Activated T-cell treated with anti-CD3 and anti-CD28 coated beads, Interleukin-2, amount 50 U/mL, for 72 hours (primary cell): ENCODE results near the gene KRTAP16-1. TPM values are rescaled to one million over a fixed set of nuclear protein-coding genes. Genes with fewer than 3 reads are reported as not detected.
A peak's percentile ranks its signal among the peaks of the same experiment; 100 is the strongest.
"Not testable (repeated sequence)": the region's sequence is repeated elsewhere in the genome, so short reads cannot be mapped to it uniquely, and the experiment has no call there.

Experiments
- ATAC-seq, 2 donors: fragments of 150-1000 bp; cut with Tn5 transposase; replicated peaks in 1 of 2; 2 replicates each; pipeline ENCODE4 v1.10.0; 2021; ENCODE audit warnings: moderate library complexity in 2 of 2, mild to moderate bottlenecking in 1 of 2
- DNase-seq, 2 donors: peaks; one replicate each; pipeline ENCODE4 v3.0.0; 2021 to 2022; ENCODE audit warnings: mixed read lengths in 1 of 2
- H3K27ac Mint-ChIP-seq: one replicate; pipeline ENCODE4 v1.8.0; 2022; ENCODE audit warnings: mild to moderate bottlenecking, moderate library complexity, mixed read lengths
- H3K27me3 Mint-ChIP-seq: one replicate; pipeline ENCODE4 v1.8.0; 2022; ENCODE audit warnings: low read depth, mixed read lengths
- H3K36me3 Mint-ChIP-seq, 2 donors: one replicate each; pipeline ENCODE4 v1.8.0; 2022; ENCODE audit warnings: mixed read lengths in 2 of 2, mild to moderate bottlenecking in 1 of 2; ENCODE audit not compliant: insufficient read depth in 2 of 2
- H3K4me1 Mint-ChIP-seq: one replicate; pipeline ENCODE4 v1.8.0; 2022; ENCODE audit warnings: low read depth, mixed read lengths
- H3K4me3 Mint-ChIP-seq, 2 donors: one replicate each; pipeline ENCODE4 v1.8.0; 2022; ENCODE audit warnings: mild to moderate bottlenecking in 2 of 2, mixed read lengths in 2 of 2, moderate library complexity in 2 of 2
- H3K9me3 Mint-ChIP-seq, 2 donors: one replicate each; pipeline ENCODE4 v1.8.0; 2022; ENCODE audit warnings: mixed read lengths in 2 of 2
- total RNA-seq, 2 donors: library from RNA; stranded (reverse); gene quantifications; one replicate each; pipeline ENCODE4 v1.2.3, GENCODE V29; 2022

Gene KRTAP16-1, protein sequence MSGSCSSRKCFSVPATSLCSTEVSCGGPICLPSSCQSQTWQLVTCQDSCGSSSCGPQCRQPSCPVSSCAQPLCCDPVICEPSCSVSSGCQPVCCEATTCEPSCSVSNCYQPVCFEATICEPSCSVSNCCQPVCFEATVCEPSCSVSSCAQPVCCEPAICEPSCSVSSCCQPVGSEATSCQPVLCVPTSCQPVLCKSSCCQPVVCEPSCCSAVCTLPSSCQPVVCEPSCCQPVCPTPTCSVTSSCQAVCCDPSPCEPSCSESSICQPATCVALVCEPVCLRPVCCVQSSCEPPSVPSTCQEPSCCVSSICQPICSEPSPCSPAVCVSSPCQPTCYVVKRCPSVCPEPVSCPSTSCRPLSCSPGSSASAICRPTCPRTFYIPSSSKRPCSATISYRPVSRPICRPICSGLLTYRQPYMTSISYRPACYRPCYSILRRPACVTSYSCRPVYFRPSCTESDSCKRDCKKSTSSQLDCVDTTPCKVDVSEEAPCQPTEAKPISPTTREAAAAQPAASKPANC
- not detected for total RNA-seq

DNA sequence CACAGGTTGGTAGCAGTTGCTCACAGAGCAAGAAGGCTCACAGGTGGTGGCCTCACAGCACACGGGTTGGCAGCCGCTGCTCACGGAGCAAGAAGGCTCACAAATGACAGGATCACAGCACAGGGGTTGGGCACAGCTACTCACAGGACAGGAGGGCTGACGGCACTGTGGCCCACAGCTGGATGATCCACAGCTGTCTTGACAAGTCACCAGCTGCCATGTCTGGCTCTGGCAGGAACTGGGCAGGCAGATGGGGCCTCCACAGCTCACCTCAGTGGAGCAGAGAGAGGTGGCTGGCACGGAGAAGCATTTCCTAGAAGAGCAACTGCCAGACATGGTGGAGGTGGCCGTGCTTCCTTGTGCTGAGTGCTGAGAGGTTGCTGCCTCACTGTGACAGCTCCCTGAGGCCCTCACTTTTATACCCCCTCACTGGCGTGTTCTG is at the start of gene KRTAP16-1:
TSS of gene KRTAP16-1 (minus strand) at position 392 of the 442 bp plus-strand sequence. CDS start at position 336, 56 bp downstream.
- Mint-ChIP-seq H3K9me3 (no peaks in the 10 kb centered on the region), H3K36me3 (no peaks in the 10 kb centered on the region), H3K27ac (peak within 1 kb of the TSS; percentile 79), H3K27me3 (no peaks in the 10 kb centered on the region), H3K4me1 (peaks cover 42% of the 10 kb centered on the region), H3K4me3 (peak within 1 kb of the TSS; percentile 76 to 80)
- peak; percentile 38 to 44 for DNase-seq
- ATAC-seq: peak; percentile 64 to 68

DNA sequence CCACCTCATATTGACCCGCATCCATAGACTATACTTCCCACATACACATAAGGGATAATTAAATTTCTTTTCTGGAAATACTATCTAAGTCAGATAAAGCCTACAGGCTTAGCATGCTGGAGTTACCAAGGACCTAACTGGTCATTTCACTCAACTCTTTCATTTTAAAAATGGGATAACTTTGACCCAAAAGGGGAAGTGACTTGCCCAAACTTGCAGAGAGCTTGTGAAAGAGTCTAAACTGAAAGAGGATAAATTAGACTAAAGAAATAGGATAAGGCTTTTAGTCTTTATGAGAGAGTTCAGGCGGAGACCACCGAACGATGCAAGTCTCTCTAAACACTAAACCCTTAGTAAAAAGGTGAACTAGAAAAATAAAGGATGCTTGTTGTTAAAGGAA is 45.4 kb upstream of the KRTAP16-1 start:
- Mint-ChIP-seq H3K9me3 (peaks cover 0 to 4% of the 10 kb centered on the region in 2 donors), H3K4me1 (peaks cover 6% of the 10 kb centered on the region), H3K4me3 (no peak overlapping the region), H3K27ac (no peak overlapping the region), H3K27me3 (no peaks in the 10 kb centered on the region), H3K36me3 (peaks cover 0 to 3% of the 10 kb centered on the region in 2 donors)
- DNase-seq (no peak), ATAC-seq (no peak)

DNA sequence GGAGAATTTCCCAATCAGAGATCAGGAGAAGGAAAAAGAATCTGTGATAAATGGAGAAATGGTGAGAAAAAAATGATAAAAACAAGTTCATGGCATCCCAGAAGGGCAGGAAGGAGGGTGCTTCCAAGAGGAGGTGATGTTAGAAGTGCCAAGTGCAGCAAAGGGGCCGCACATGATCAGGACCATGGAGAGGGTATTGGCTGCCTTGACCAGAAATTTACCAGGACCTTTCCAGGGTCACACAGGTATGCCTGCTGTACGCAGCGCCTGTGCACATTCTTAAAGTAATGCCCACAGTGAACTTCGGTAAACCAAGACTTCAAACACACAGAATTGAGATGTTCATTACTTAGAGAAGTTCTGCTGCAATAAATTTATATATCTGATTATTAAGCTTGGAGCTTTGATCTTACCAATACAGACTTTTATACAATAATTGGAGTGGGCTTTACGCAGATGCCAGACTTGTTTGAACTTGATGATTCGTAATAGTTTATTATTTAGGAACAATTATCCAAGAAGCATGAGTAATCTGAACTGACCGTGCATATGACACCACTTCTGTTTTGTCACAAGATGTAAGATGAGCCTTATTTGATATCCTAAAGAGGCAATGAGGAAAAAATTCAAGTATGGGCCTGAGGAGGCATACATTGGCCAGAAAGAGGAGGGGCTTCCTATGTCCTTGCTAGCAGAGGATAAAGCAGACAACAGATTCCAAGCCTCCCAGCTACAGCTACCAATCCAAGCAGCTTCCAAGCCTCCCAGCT is 43.7 kb upstream of the KRTAP16-1 start:
- Mint-ChIP-seq H3K4me3 (no peak overlapping the region), H3K4me1 (peaks cover 6% of the 10 kb centered on the region), H3K36me3 (peaks cover 0 to 3% of the 10 kb centered on the region in 2 donors), H3K9me3 (peaks cover 0 to 4% of the 10 kb centered on the region in 2 donors), H3K27ac (no peak overlapping the region), H3K27me3 (no peaks in the 10 kb centered on the region)
- ATAC-seq (no peak), DNase-seq (no peak)

DNA sequence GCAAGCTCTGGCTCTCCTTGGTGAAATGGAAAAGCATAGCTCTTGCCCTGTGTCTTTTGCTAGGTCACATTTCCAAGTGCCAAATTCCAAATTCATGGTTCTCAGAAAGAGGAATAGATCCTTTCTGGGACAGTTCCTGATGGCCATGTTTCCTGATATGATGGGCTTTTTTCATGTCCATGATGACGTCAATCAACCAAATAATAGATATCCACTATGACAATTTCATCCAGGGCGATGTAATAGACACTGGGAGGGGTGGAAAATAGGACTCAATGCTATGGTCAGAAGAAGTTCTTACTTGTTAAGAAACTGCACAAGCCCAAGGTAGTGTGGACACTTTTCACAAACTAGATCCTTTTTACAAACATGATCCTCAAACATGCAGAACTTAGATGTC is 42.1 kb upstream of the KRTAP16-1 start:
- Mint-ChIP-seq H3K27ac (no peak overlapping the region), H3K36me3 (peaks cover 0 to 1% of the 10 kb centered on the region in 2 donors)

GRCh38 chr17:41350381-41350878 is 41.3 kb upstream of the KRTAP16-1 start, which contains the start of gene KRT33A:
TSS of gene KRT33A (minus strand) at chr17:41350828. CDS start at chr17:41350767, 61 bp downstream.
- not testable (repeated sequence) for H3K4me3 Mint-ChIP-seq, H3K36me3 Mint-ChIP-seq, ATAC-seq, H3K27me3 Mint-ChIP-seq, DNase-seq, H3K9me3 Mint-ChIP-seq, H3K27ac Mint-ChIP-seq, H3K4me1 Mint-ChIP-seq

More for the DNA sequence above, 42.1 kb upstream of the KRTAP16-1 start:
- ATAC-seq (no peak), DNase-seq (no peak)
- Mint-ChIP-seq H3K4me1 (peaks cover 6% of the 10 kb centered on the region), H3K27me3 (no peaks in the 10 kb centered on the region), H3K4me3 (no peak overlapping the region), H3K9me3 (peaks cover 0 to 2% of the 10 kb centered on the region in 2 donors)

- ATAC-seq: no peak
These were observed 39.0 kb upstream of the KRTAP16-1 start for GRCh38 chr17:41347869-41348760.

GRCh38 chr17:41346421-41346820 is 37.3 kb upstream of the KRTAP16-1 start:
- peaks cover 19% of the 10 kb centered on the region for H3K4me1 Mint-ChIP-seq
- peaks cover 7 to 11% of the 10 kb centered on the region in 2 donors for H3K36me3 Mint-ChIP-seq
- not testable (repeated sequence) for H3K9me3 Mint-ChIP-seq, H3K4me3 Mint-ChIP-seq, DNase-seq, ATAC-seq, H3K27ac Mint-ChIP-seq, H3K27me3 Mint-ChIP-seq

More at GRCh38 chr17:41347869-41348760, 39.0 kb upstream of the KRTAP16-1 start:
- H3K9me3 Mint-ChIP-seq: peaks cover 2 to 3% of the 10 kb centered on the region in 2 donors
- DNase-seq: no peak
- H3K4me1 Mint-ChIP-seq: peaks cover 10% of the 10 kb centered on the region
- H3K4me3 Mint-ChIP-seq: no peak overlapping the region
- no peak overlapping the region for H3K27ac Mint-ChIP-seq
- peaks cover 4% of the 10 kb centered on the region for H3K27me3 Mint-ChIP-seq
- peaks cover 3 to 4% of the 10 kb centered on the region in 2 donors for H3K36me3 Mint-ChIP-seq

- ATAC-seq (no peak), DNase-seq (no peak)
- H3K27me3 Mint-ChIP-seq: peaks cover 10% of the 10 kb centered on the region
- H3K36me3 Mint-ChIP-seq: peaks cover 7 to 11% of the 10 kb centered on the region in 2 donors
- H3K9me3 Mint-ChIP-seq: peaks cover 6% of the 10 kb centered on the region in 2 donors
- H3K27ac Mint-ChIP-seq: no peak overlapping the region
- no peak overlapping the region for H3K4me3 Mint-ChIP-seq
- H3K4me1 Mint-ChIP-seq: peaks cover 23% of the 10 kb centered on the region
These were observed 36.9 kb upstream of the KRTAP16-1 start for GRCh38 chr17:41345992-41346391.

DNA sequence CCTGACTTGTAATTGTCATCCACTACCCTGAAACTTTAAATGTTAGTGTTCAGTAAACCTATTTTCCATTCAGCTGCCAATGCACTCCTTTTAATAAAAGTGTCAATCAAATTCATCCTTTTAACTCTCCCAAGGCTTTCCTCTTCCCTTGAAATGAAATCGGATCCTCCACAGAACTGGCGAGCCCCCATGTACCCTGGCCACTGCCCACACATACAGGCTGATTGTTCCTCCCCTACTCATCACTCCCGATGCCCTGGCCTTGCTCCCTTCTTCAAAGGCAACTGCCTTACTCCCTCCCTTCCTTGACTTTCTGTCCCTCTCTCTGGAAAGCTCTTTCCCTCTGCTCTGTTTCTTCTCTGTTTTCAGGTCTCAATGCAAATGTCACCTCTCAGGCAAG is 33.9 kb upstream of the KRTAP16-1 start:
- Mint-ChIP-seq H3K27me3 (peaks cover 28% of the 10 kb centered on the region), H3K4me1 (peaks cover 53% of the 10 kb centered on the region), H3K27ac (no peak overlapping the region), H3K9me3 (peaks cover 6% of the 10 kb centered on the region in 2 donors), H3K36me3 (peaks cover 7 to 11% of the 10 kb centered on the region in 2 donors), H3K4me3 (no peak overlapping the region)
- DNase-seq: no peak
- ATAC-seq: no peak

DNA sequence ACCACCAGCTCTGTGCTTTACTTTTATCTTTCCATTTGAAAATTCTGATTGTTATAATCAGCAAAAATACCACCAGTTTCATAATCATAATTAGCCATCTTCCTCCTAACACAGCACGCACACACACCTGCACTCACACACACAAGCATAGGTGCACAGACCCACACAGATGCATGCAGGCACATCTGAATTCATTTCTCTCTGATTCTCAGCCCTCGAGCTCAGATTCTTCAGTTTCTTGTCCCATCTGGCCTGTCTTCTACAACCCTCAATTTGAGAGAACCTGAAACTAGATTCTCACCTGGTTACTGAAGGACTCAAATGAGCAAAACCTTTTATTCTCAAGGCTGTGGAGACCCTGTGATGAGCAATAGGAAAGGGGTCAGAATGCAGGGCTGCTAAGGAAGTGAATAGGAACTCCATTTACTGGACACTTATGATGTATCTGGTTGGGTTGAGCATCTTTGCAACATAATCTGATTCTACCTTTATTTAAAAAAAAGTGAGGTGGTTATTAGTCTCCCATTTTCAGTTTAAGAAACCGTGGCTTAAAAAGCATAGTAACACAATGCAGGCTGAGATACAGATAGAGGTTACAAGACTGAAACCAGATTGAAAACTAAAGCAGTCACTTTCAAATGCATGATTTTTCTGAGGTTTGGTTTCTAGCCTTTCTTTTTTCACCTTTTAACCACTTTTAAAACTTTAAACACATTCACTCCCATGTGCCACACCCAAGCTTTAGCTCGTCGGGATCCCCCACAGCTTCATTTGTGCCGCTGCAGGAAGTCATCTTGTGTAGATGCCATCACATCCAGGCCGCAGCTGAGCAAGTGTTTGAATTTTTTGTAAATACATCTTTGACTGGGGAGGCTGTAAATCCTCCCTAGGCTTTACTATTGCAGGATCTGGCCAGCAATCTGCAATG is 32.1 kb upstream of the KRTAP16-1 start:
- H3K9me3 Mint-ChIP-seq: peaks cover 6% of the 10 kb centered on the region in 2 donors
- ATAC-seq (peak; percentile 68 to 73), DNase-seq (peak; percentile 64 to 77)
- H3K4me1 Mint-ChIP-seq: peaks cover 56% of the 10 kb centered on the region
- H3K27me3 Mint-ChIP-seq: peaks cover 28% of the 10 kb centered on the region
- H3K27ac Mint-ChIP-seq: peak overlapping the region; percentile 41
- peaks cover 7 to 11% of the 10 kb centered on the region in 2 donors for H3K36me3 Mint-ChIP-seq
- H3K4me3 Mint-ChIP-seq: peak overlapping the region; percentile 46 to 56

DNA sequence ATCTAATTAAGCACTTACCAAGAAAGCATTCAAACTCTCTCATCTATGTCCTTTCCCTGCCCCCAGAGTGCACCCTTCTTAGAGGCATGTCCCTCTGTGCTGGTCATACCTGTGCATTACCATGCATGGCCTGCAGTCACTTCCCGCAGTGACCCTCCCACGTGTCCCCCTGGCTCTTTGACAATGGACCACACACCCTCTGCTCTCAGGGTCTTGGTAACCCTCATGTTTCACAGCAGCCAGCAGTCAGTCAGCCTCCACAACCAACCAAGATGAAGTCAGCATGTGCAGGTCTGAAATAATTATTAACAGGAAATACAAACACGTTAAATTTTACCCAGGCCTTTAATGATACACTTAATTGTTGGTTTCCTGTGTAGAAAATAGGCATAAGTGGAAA is 31.4 kb upstream of the KRTAP16-1 start:
- Mint-ChIP-seq H3K36me3 (peaks cover 7 to 11% of the 10 kb centered on the region in 2 donors), H3K4me1 (peaks cover 62% of the 10 kb centered on the region), H3K4me3 (peak overlapping the region; percentile 46 to 56), H3K27me3 (peaks cover 28% of the 10 kb centered on the region), H3K27ac (peak overlapping the region; percentile 2), H3K9me3 (peaks cover 6% of the 10 kb centered on the region in 2 donors)
- no peak for ATAC-seq
- DNase-seq: no peak
